ENCODE measurements around the gene TRAPPC5. TPM values are rescaled to one million over a fixed set of nuclear protein-coding genes. Genes with fewer than 3 reads are reported as not detected.

TRAPPC5 gene
- polyA plus RNA-seq, 3 donors from 2014 or later: 109 to 217 (median 115) TPM

- Mint-ChIP-seq H3K4me1 (no peaks in the 10 kb centered on the region), H3K27me3 (ENCODE audit: low read depth in 3 of 3) (peaks cover 9 to 27% (median 12%) of the 10 kb centered on the region in 3 donors), H3K4me3 (no peak overlapping the region), H3K36me3 (no peaks in the 10 kb centered on the region), H3K27ac (no peak overlapping the region), H3K9me3 (no peaks in the 10 kb centered on the region)
- no peak for DNase-seq
Measured at GRCh38 chr19:7729831-7730285, 49.2 kb downstream of the TRAPPC5 start.

- Mint-ChIP-seq H3K36me3 (no peaks in the 10 kb centered on the region), H3K4me3 (no peak overlapping the region), H3K27ac (no peak overlapping the region), H3K27me3 (ENCODE audit: low read depth in 3 of 3) (peaks cover 9 to 27% (median 11%) of the 10 kb centered on the region in 3 donors), H3K4me1 (no peaks in the 10 kb centered on the region), H3K9me3 (no peaks in the 10 kb centered on the region)
- no peak for DNase-seq
Measured at GRCh38 chr19:7730286-7731217, 49.9 kb downstream of the TRAPPC5 start.

GRCh38 chr19:7731218-7731595, 50.6 kb downstream of the TRAPPC5 start:
- no peak overlapping the region for H3K27ac Mint-ChIP-seq

DNA sequence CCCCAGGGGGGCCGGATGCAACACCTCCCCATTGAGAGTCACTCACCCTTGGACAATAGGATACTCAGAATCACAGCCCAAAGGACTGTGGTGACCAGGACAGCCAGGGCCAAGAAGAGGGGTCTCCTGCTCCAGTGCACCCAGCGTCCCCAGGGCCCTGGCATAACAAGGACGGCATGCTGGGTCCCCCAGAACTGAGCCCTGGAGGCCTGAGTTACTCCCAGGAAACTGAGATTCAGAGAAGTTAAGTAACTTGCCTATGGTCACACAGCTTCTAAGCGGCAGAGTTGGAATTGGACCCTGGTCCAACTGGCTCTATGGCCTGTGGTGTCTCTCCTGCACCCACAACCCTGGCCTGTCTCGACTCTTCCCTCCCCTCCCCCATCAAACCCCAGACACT, 51.0 kb downstream of the TRAPPC5 start:
- Mint-ChIP-seq H3K27ac (no peak overlapping the region), H3K4me1 (no peaks in the 10 kb centered on the region), H3K27me3 (ENCODE audit: low read depth in 3 of 3) (peaks cover 9 to 34% (median 14%) of the 10 kb centered on the region in 3 donors), H3K4me3 (no peak overlapping the region), H3K36me3 (no peaks in the 10 kb centered on the region), H3K9me3 (no peaks in the 10 kb centered on the region)
- DNase-seq: no peak

More at GRCh38 chr19:7731218-7731595, 50.6 kb downstream of the TRAPPC5 start:
- no peak for DNase-seq
- Mint-ChIP-seq H3K9me3 (no peaks in the 10 kb centered on the region), H3K4me3 (no peak overlapping the region), H3K4me1 (no peaks in the 10 kb centered on the region), H3K36me3 (no peaks in the 10 kb centered on the region), H3K27me3 (ENCODE audit: low read depth in 3 of 3) (peaks cover 9 to 31% (median 12%) of the 10 kb centered on the region in 3 donors)

- Mint-ChIP-seq H3K27ac (no peak within 1 kb of the TSS), H3K27me3 (ENCODE audit: low read depth in 3 of 3) (peaks cover 9 to 34% (median 14%) of the 10 kb centered on the region in 3 donors), H3K4me1 (no peaks in the 10 kb centered on the region), H3K9me3 (no peaks in the 10 kb centered on the region), H3K36me3 (no peaks in the 10 kb centered on the region), H3K4me3 (no peak within 1 kb of the TSS)
- DNase-seq: no peak
Measured at GRCh38 chr19:7732045-7732444, 51.4 kb downstream of the TRAPPC5 start, which contains the start of gene CLEC4G. Gene CLEC4G (minus strand): TSS chr19:7732110. CDS start chr19:7732102, 8 bp downstream.

- no peaks in the 10 kb centered on the region for H3K36me3 Mint-ChIP-seq
- H3K27me3 Mint-ChIP-seq (ENCODE audit: low read depth in 3 of 3): peaks cover 8 to 36% (median 10%) of the 10 kb centered on the region in 3 donors
- H3K9me3 Mint-ChIP-seq: no peaks in the 10 kb centered on the region
- no peaks in the 10 kb centered on the region for H3K4me1 Mint-ChIP-seq
- H3K4me3 Mint-ChIP-seq: no peak overlapping the region
- DNase-seq: no peak
- no peak overlapping the region for H3K27ac Mint-ChIP-seq
Measured at GRCh38 chr19:7733376-7733775, 52.7 kb downstream of the TRAPPC5 start.

- H3K27ac Mint-ChIP-seq: no peak overlapping the region
- H3K4me1 Mint-ChIP-seq: no peaks in the 10 kb centered on the region
- DNase-seq: no peak
- no peaks in the 10 kb centered on the region for H3K9me3 Mint-ChIP-seq
- H3K27me3 Mint-ChIP-seq (ENCODE audit: low read depth in 3 of 3): peaks cover 5 to 28% (median 8%) of the 10 kb centered on the region in 3 donors
- H3K4me3 Mint-ChIP-seq: no peak overlapping the region
- no peaks in the 10 kb centered on the region for H3K36me3 Mint-ChIP-seq
Measured at GRCh38 chr19:7734220-7735203, 53.9 kb downstream of the TRAPPC5 start.

DNA sequence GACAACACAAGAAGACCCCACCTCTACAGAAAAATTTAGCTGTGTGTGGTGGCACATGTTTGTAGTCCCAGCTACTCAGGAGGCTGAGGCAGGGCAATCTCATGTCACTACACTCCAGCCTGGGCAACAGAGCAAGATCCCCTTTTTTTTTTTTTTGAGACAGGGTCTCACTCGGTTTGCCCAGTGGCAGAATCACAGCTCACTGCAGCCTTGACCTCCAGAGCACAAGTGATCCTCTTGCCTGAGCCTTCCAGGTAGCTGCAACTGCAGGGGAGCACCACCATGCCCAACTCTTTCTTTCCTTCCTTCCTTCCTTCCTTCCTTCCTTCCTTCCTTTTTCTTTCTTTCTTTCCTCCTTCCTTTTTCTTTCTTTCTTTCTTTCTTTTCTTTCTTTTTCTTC, 55.5 kb downstream of the TRAPPC5 start:
- no peak for DNase-seq
- Mint-ChIP-seq H3K4me3 (no peak overlapping the region), H3K36me3 (no peaks in the 10 kb centered on the region), H3K4me1 (no peaks in the 10 kb centered on the region), H3K27me3 (ENCODE audit: low read depth in 3 of 3) (peaks cover 5 to 24% (median 7%) of the 10 kb centered on the region in 3 donors), H3K9me3 (no peaks in the 10 kb centered on the region), H3K27ac (no peak overlapping the region)

- Mint-ChIP-seq H3K4me1 (no peaks in the 10 kb centered on the region), H3K9me3 (no peaks in the 10 kb centered on the region), H3K4me3 (no peak overlapping the region), H3K27me3 (ENCODE audit: low read depth in 3 of 3) (peaks cover 4 to 17% (median 5%) of the 10 kb centered on the region in 3 donors), H3K27ac (no peak overlapping the region), H3K36me3 (no peaks in the 10 kb centered on the region)
- no peak for DNase-seq
Measured at GRCh38 chr19:7737215-7737614, 56.6 kb downstream of the TRAPPC5 start.

Other genes with a start within 250 kb of the TRAPPC5 start
- gene PEX11G, start 191.8 kb upstream of the TRAPPC5 start, polyA plus RNA-seq: 1 to 10 TPM in 2 of 3 donors, under 1 TPM in 1; 0.21 to 2.8 (median 1.2) TPM
- 1 to 10 TPM; 1.3 to 3.1 (median 1.8) TPM for gene ZNF358, start 164.7 kb upstream of the TRAPPC5 start, polyA plus RNA-seq
- 10 to 100 TPM in 1 of 3 donors, 1 to 10 TPM in 2; 6.6 to 17.1 (median 9.5) TPM for gene MCOLN1, start 158.2 kb upstream of the TRAPPC5 start, polyA plus RNA-seq
- 10 to 100 TPM in 1 of 3 donors, 1 to 10 TPM in 2; 4.9 to 17.5 (median 9.8) TPM for gene PNPLA6, start 145.1 kb upstream of the TRAPPC5 start, polyA plus RNA-seq
- gene CAMSAP3, start 85.0 kb upstream of the TRAPPC5 start, polyA plus RNA-seq: not detected
- 10 to 100 TPM in 2 of 3 donors, 1 to 10 TPM in 1; 5.5 to 13.3 (median 12.4) TPM for gene XAB2, start 51.3 kb upstream of the TRAPPC5 start, polyA plus RNA-seq
- gene PET100, start 51.0 kb upstream of the TRAPPC5 start, polyA plus RNA-seq: 100 to 1,000 TPM; 107 to 376 (median 255) TPM
- gene PCP2, start 47.1 kb upstream of the TRAPPC5 start, polyA plus RNA-seq: under 1 TPM in 1 of 3 donors, not detected in 2; 0.58 TPM
- 100 to 1,000 TPM in 2 of 3 donors, 10 to 100 TPM in 1; 73.7 to 115 (median 100) TPM for gene STXBP2, start 43.7 kb upstream of the TRAPPC5 start, polyA plus RNA-seq
- 1 to 10 TPM in 1 of 3 donors, not detected in 2; 1.4 TPM for gene RETN, start 11.8 kb upstream of the TRAPPC5 start, polyA plus RNA-seq
- under 1 TPM in 1 of 3 donors, not detected in 2; 0.14 TPM for gene MCEMP1, start 3.7 kb upstream of the TRAPPC5 start, polyA plus RNA-seq
- under 1 TPM in 2 of 3 donors, not detected in 1; 0.29 to 0.50 TPM for gene FCER2, start 21.3 kb downstream of the TRAPPC5 start, polyA plus RNA-seq
- under 1 TPM in 1 of 3 donors, not detected in 2; 0.43 TPM for gene CLEC4G, start 51.3 kb downstream of the TRAPPC5 start, polyA plus RNA-seq
- not detected for gene CD209, start 66.7 kb downstream of the TRAPPC5 start, polyA plus RNA-seq
- not detected for gene CLEC4M, start 82.4 kb downstream of the TRAPPC5 start, polyA plus RNA-seq
- gene EVI5L, start 149.4 kb downstream of the TRAPPC5 start, polyA plus RNA-seq: 1 to 10 TPM; 1.6 to 5.1 (median 2.7) TPM
- not detected for gene PRR36, start 193.6 kb downstream of the TRAPPC5 start, polyA plus RNA-seq
- gene LRRC8E, start 207.7 kb downstream of the TRAPPC5 start, polyA plus RNA-seq: not detected
- gene MAP2K7, start 223.0 kb downstream of the TRAPPC5 start, polyA plus RNA-seq: 1 to 10 TPM; 2.0 to 4.4 (median 2.7) TPM
- gene TGFBR3L, start 234.0 kb downstream of the TRAPPC5 start, polyA plus RNA-seq: under 1 TPM in 1 of 3 donors, not detected in 2; 0.86 TPM
- gene SNAPC2, start 239.5 kb downstream of the TRAPPC5 start, polyA plus RNA-seq: 10 to 100 TPM; 15.6 to 31.1 (median 17.0) TPM
- gene CTXN1, start 245.3 kb downstream of the TRAPPC5 start, polyA plus RNA-seq: not detected